DMS79 treated with DMSO at 0.1 percent for 48 hours (cell line): ENCODE measurements around the gene ZFHX3.
"Not testable (repeated sequence)": the region's sequence is repeated elsewhere in the genome, so short reads cannot be mapped to it uniquely, and the experiment has no call there.

Experiments
- DNase-seq: peaks from one replicate; lab custom pipeline; 2025; lab: John Stamatoyannopoulos, UW

Gene ZFHX3

GRCh38 chr16:72996291-72997062 lies 51.5 kb downstream of the ZFHX3 start:
- DNase-seq = no peak

DNA sequence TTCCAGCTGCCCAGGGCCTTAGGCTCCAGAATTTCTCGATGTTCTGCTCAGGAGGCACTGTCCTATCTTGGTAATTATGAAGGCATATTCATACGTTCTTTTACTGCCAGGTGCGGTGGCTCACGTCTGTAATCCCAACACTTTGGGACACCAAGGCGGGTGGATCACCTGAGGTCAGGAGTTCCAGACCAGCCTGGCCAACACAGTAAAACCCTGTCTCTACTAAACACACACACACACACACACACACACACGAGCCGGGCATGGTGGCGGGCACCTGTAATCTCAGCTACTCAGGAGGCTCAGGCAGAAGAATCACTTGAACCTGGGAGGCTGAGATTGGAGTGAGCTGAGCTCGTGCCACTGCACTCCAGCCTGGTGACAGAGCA lies 52.1 kb downstream of the ZFHX3 start:
- DNase-seq = not testable (repeated sequence)

- no peak for DNase-seq
Observed at GRCh38 chr16:72995151-72995881, 52.6 kb downstream of the ZFHX3 start.

DNA sequence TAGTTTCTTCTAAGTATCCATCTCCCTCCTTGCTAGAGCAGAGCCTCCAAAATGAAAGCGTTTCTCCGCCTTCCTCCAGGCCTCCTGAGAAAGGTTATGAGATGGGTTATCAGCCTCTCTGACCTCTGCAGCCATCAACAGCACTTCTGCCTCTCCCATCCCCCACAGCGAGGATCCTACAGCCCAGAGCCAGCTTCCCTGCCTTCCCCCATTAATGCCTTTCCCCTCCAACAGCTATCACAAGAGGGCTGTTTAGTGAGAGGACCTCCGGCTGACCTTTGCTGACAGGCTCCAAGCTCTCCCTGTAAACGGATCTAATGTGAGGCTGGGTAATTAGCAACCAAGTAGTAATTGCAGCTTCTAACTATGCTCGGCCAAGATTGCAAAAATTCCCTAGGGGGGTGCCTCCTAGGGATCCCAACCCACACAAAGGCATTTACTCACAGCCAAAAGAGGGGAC lies 55.8 kb downstream of the ZFHX3 start:
- DNase-seq = no peak

DNA sequence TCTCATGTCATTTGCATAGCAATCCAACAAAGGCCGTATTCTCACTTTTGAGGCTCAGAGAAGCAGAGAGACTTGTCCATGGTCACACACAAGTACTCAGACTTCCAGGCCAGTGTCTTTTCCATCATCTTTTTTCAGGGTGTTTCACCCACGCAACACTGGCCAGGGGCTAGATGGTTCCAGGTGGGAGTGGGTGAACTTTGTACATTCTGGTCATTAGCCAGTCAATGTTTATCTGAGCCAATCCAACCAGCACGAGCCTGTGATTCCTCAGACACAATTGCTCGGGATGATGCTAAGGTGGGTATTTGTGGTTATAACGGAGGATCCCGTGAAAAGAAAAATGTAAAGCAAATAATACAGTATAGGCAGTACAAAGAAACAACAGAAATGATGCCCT lies 56.3 kb downstream of the ZFHX3 start:
- DNase-seq = no peak

GRCh38 chr16:72991211-72991610 lies 56.7 kb downstream of the ZFHX3 start:
- DNase-seq = no peak

- DNase-seq = no peak
Observed at GRCh38 chr16:72990571-72990970, 57.4 kb downstream of the ZFHX3 start.

DNA sequence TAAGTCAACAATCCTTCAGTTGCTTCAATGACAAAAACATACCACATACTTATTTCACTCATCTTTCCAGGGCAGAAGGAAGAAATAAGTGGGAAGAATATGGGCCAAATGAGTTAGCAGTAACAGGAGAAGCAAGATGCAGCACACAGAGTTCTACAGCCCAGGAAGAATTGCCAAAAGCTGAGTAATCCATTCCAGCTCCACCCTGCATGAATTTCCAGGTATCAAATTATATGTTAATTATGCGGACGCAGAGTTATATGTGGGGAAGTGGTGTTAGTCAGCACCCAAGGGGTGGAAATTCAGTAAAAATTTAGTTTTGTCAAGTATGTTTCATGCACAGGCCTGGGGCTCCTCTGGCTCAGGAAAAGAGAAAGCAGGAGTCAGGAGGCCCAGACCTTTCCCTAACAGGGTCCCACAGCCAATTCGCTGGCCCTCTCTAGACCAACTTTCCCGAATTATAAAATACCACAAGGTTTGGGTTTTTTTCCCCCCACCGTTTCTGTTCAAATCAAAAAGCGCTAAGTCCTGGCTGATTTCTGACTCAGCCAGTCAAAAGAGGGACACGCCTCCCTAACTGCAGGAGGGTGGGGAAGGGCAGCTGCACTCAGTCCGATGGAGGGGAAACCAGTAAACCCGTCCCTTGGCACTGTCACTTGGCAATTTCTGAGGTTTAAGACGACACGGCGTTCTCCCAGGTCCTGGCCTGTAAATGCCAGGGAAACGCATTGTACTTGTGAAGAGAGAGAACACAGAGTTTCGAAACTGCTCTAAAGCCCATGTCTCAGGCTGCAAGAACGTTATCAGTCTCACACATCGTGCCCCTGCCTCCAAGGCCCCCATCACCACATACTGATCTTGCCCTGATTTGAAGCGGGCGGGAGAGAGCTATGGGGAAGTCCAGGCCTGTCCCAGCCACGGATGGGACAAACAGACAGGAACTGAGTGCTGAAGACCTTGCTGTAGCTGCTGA lies 58.1 kb downstream of the ZFHX3 start:
- DNase-seq = peak; percentile 5

- not testable (repeated sequence) for DNase-seq
Observed at GRCh38 chr16:72989203-72989578, 58.7 kb downstream of the ZFHX3 start.

DNA sequence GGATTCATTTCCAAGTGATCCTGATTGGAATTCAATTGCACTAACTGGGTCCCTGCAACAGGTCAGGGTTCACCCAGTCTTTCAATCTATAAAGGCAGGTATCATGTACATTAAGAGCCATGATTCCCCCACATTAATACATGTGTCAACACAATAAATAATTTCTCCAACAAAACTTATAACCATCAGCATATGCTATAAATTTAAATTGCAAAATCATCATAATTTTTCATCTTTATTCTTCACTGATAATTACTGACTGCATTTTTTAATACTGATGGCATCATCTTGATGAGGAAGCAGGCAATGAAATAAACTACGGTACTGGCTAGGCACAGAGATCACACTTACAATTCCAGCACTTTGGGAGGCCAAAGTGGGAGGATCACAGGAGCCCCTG lies 59.4 kb downstream of the ZFHX3 start:
- DNase-seq = no peak

GRCh38 chr16:72987480-72987901 lies 60.4 kb downstream of the ZFHX3 start:
- peak; percentile 20 for DNase-seq

- DNase-seq = no peak
Observed at GRCh38 chr16:72985995-72986394, 61.9 kb downstream of the ZFHX3 start.

GRCh38 chr16:72985148-72985941 lies 62.6 kb downstream of the ZFHX3 start:
- DNase-seq = no peak

DNA sequence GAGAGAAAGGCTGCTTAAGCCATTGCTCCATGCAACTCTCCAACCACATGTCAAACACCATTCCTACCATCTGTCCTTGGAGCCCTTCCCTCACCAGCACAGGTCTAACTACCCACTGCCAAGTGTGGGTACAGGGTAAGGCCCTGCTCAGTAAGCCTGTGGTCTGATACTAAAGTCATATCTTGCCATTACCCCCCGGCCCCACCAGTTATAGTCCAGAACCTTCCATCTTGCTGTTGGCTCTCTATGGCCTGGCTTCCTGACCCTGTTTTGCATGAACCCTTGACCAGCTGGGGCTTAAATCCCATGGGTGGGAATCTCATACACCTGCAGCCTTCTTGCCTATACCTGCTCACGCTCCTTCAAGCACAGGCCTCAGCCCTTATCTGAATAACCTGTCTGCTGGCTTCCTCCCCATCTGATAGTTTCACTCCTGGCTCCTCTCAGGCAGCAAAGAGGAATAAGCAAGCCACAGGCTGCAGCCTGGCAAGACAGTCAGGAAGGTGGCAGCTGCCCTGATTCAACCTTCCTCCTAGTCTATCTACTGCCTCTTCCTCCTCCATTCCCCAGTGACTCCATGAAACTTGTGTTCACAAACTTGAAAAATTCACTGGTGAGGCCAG lies 64.1 kb downstream of the ZFHX3 start:
- DNase-seq = peak; percentile 2

DNA sequence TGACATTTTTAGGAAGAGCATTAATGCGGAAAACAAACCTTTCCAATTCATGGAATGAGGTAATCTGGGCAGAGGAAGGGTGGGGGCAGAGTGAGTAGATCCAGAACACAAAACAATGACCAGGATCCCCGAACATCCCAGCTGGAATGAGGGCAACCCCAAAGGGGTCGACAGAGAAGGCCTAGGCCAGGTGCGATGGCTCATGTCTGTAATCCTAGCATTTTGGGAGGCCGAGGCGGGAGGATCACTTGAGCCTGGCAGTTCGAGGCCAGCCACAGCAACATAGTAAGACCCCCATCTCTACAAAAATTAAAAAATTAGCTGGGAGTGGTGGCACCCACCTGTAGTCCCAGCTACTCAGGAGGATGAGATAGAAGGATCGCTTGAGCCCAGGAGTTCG lies 64.7 kb downstream of the ZFHX3 start:
- no peak for DNase-seq

- DNase-seq = no peak
Observed at GRCh38 chr16:72979974-72980373, 68.0 kb downstream of the ZFHX3 start.

- no peak for DNase-seq
Observed at GRCh38 chr16:72978212-72978611, 69.7 kb downstream of the ZFHX3 start.

GRCh38 chr16:72977127-72977526 lies 70.8 kb downstream of the ZFHX3 start:
- no peak for DNase-seq

DNA sequence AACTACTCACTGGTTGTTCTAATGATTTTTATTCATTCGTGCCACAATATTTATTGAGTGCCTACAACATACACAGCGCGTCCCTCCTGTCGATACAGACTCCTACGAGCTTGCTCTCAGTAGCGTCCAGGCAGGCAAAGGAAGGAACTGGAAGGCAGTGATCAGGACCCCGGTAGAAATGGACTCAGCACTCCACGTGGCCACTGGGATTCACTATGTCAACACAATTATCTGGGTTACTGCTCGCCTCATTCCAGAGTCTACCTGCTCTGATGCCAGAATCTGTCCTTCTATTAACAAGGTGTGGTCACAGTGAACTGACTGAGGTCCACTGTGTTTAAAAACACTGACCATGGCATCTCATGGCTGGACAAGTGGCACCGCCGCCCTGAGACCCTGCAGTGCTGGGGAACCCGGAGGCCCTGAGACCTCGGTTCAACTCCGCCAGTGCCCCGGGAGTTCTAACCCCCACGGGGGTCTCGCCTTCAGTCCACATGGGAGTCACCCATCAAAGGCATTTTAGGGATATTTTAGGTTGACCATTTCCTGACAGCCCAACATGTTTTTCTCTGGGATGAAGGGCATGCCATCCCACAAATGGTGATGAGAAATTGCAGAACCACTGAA lies 71.4 kb downstream of the ZFHX3 start:
- no peak for DNase-seq

DNA sequence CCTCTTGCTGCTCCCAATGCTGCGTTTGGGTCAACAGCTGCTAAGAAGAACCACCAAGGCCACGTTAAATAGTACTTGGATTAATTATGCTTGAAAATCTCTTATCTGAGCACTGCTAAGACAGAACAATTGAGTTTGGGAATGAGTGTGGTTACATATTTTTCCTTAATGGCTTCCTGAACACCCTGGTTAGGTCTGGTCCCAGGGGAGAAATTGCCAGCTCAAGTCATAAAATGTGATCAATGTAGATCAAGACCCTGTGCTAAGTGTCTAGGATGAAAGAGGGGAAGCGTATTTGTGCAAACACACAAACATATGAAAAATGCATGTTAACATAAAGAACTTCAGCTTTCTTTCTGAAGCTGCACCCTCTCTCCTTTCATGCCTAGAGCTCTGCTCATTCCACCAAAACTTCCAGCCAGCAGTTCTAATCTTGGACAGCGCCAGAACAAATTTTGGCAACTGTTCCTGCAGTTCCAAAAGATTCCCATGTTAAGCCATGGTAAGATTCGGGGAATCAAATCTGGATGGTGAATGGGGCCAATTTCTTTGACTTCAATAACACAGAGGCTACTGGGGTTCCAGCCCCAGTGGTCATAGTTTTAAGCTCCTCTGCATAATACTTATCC lies 72.0 kb downstream of the ZFHX3 start:
- no peak for DNase-seq
